ENCODE measurements around the gene BABAM1.

GRCh38 chr19:17235971-17236777 lies 31.1 kb upstream of the BABAM1 start:
- TF ChIP-seq CTCF (IDR thresholded peaks at IDR 0.05 in 4 of 5, conservative IDR thresholded peaks at IDR 0.05 in 1 of 5) (no peak), POLR2A (IDR thresholded peaks at IDR 0.05) (no peak)

Measured in gastrocnemius medialis (tissue), 4 donors.